H1 (cell line): ENCODE results near the gene C16orf87. TPM values are rescaled to one million over a fixed set of nuclear protein-coding genes. Genes with fewer than 3 reads are reported as not detected.

Source experiments
- CTCF ChIA-PET: fragments of 300-600 bp; sonication (Branson Sonifier 250); formaldehyde crosslinking; loops from one replicate; lab custom pipeline; 2021; ENCODE audit not compliant: partially characterized antibody; lab: Charles Lee
- POLR2A ChIA-PET: fragments of 300-600 bp; sonication (Branson Sonifier 250); formaldehyde crosslinking; loops from one replicate; lab custom pipeline; 2021; ENCODE audit warnings: inconsistent platforms; ENCODE audit not compliant: partially characterized antibody; lab: Charles Lee
- DNase-seq, 2 experiments: peaks; one replicate each; pipeline versions ENCODE4 v3.0.0 to v3.0.0-alpha.2; 2010 to 2022; ENCODE audit warnings: low spot score in 2 of 2, low read depth in 1 of 2, mixed read lengths in 1 of 2
- FAIRE-seq: peaks from 2 replicates; lab custom pipeline; 2011; peaks lifted over from hg19 to GRCh38; lab: Jason Lieb, UNC
- H2AFZ ChIP-seq: 2 replicates; pipeline ENCODE4 v1.8.1; 2012; ENCODE audit warnings: low read length, inconsistent platforms
- H2AK5ac ChIP-seq: 2 replicates; pipeline ENCODE4 v1.6.1; 2013; ENCODE audit warnings: low read depth, low read length
- H2BK120ac ChIP-seq: replicated peaks from 2 replicates; pipeline ENCODE3; 2013; ENCODE audit warnings: low read depth, low read length, inconsistent platforms
- H2BK12ac ChIP-seq: 2 replicates; pipeline ENCODE4 v1.6.1; 2013; ENCODE audit warnings: low read depth, low read length
- H2BK15ac ChIP-seq: 2 replicates; pipeline ENCODE4 v1.6.1; 2013; ENCODE audit warnings: low read length
- H2BK20ac ChIP-seq: 2 replicates; pipeline ENCODE4 v1.6.1; 2013; ENCODE audit warnings: low read length
- H2BK5ac ChIP-seq: 2 replicates; pipeline ENCODE4 v1.6.1; 2013; ENCODE audit warnings: low read depth, low read length
- H3K14ac ChIP-seq: 2 replicates; pipeline ENCODE4 v1.6.1; 2013; ENCODE audit warnings: inconsistent platforms; ENCODE audit not compliant: insufficient read length
- H3K18ac ChIP-seq: 2 replicates; pipeline ENCODE4 v1.6.1; 2013; ENCODE audit warnings: low read length; ENCODE audit errors: extremely low read depth
- H3K23ac ChIP-seq: 2 replicates; pipeline ENCODE4 v1.6.1; 2013; ENCODE audit warnings: inconsistent platforms; ENCODE audit not compliant: insufficient read length
- H3K23me2 ChIP-seq: 2 replicates; pipeline ENCODE4 v1.6.1; 2013; ENCODE audit warnings: low read depth, low read length
- H3K27ac ChIP-seq: 2 replicates; pipeline ENCODE4 v1.6.1; 2011; ENCODE audit warnings: low read depth, low read length, inconsistent platforms
- H3K27me3 ChIP-seq, 4 experiments: replicated peaks in 1 of 4; 1 replicate in 1 of 4; 2 replicates in 3 of 4; pipeline versions ENCODE4 v1.6.1 to v1.8.1; 2011 to 2013; ENCODE audit warnings: low read length in 3 of 4, mild to moderate bottlenecking in 3 of 4, inconsistent platforms in 2 of 4, mixed read lengths in 2 of 4, moderate library complexity in 1 of 4; ENCODE audit not compliant: control insufficient read depth in 3 of 4, insufficient read depth in 3 of 4; ENCODE audit errors: extremely low read depth in 1 of 4
- H3K36me3 ChIP-seq, 4 experiments: 2 replicates each; pipeline versions ENCODE4 v1.6.1 to v1.8.1; 2011 to 2013; ENCODE audit warnings: mild to moderate bottlenecking in 4 of 4, low read length in 3 of 4, moderate library complexity in 2 of 4, control low read depth in 1 of 4, inconsistent platforms in 1 of 4; ENCODE audit not compliant: insufficient read depth in 4 of 4, control insufficient read depth in 2 of 4
- H3K4ac ChIP-seq: replicated peaks from 2 replicates; pipeline ENCODE3; 2013; ENCODE audit warnings: low read length, low read depth, mixed read lengths, inconsistent platforms; ENCODE audit not compliant: insufficient read length
- H3K4me1 ChIP-seq, 4 experiments: replicated peaks in 1 of 4; 1 replicate in 1 of 4; 2 replicates in 3 of 4; pipeline versions ENCODE4 v1.6.1 to v1.8.1; 2011 to 2013; ENCODE audit warnings: low read length in 3 of 4, inconsistent platforms in 2 of 4, mixed read lengths in 1 of 4; ENCODE audit not compliant: insufficient read depth in 4 of 4, control insufficient read depth in 3 of 4
- H3K4me2 ChIP-seq, 2 experiments: 2 replicates each; pipeline versions ENCODE4 v1.6.1 to v1.8.1; 2011 to 2013; ENCODE audit warnings: low read depth in 2 of 2, low read length in 2 of 2, control low read depth in 1 of 2, inconsistent platforms in 1 of 2, mild to moderate bottlenecking in 1 of 2; ENCODE audit not compliant: insufficient read depth in 1 of 2
- H3K4me3 ChIP-seq, 4 experiments: fragments of 200-600, 300-600 bp in 1 of 4; sonication (generic), shearing (Covaris generic), sonication (Bioruptor Twin) in 1 of 4; 2 replicates each; pipeline versions ENCODE4 v1.5.1 to v1.8.1; 2011 to 2016; ENCODE audit warnings: low read length in 4 of 4, low read depth in 3 of 4, control low read depth in 2 of 4, inconsistent platforms in 2 of 4, mild to moderate bottlenecking in 2 of 4, mixed read lengths in 1 of 4, moderate library complexity in 1 of 4; ENCODE audit not compliant: insufficient read depth in 2 of 4; ENCODE audit errors: extremely low read depth in 1 of 4
- H3K56ac ChIP-seq: replicated peaks from 2 replicates; pipeline ENCODE3; 2013; ENCODE audit warnings: low read depth, mild to moderate bottlenecking, mixed read lengths, low read length, inconsistent platforms; ENCODE audit not compliant: insufficient read length
- H3K79me1 ChIP-seq: 2 replicates; pipeline ENCODE4 v1.6.1; 2013; ENCODE audit warnings: low read depth, low read length, control low read depth
- H3K79me2 ChIP-seq, 2 experiments: 2 replicates each; pipeline versions ENCODE4 v1.6.1 to v1.8.1; 2012 to 2013; ENCODE audit warnings: low read length in 2 of 2, mild to moderate bottlenecking in 2 of 2, inconsistent platforms in 1 of 2; ENCODE audit not compliant: insufficient read depth in 2 of 2, control insufficient read depth in 1 of 2
- H3K9ac ChIP-seq, 4 experiments: replicated peaks in 1 of 4; 1 replicate in 1 of 4; 2 replicates in 3 of 4; pipeline versions ENCODE4 v1.6.1 to v1.8.1; 2011 to 2013; ENCODE audit warnings: low read depth in 3 of 4, low read length in 3 of 4, control low read depth in 2 of 4, mild to moderate bottlenecking in 2 of 4, moderate library complexity in 2 of 4, inconsistent platforms in 1 of 4; ENCODE audit errors: extremely low read depth in 1 of 4
- H3K9me3 ChIP-seq, 2 experiments: 2 replicates each; pipeline versions ENCODE4 v1.6.1 to v1.8.1; 2012 to 2013; ENCODE audit warnings: mild to moderate bottlenecking in 2 of 2, moderate library complexity in 2 of 2, control low read depth in 1 of 2, inconsistent platforms in 1 of 2, low read depth in 1 of 2, low read length in 1 of 2, mixed read lengths in 1 of 2; ENCODE audit not compliant: insufficient read depth in 2 of 2
- H4K20me1 ChIP-seq, 2 experiments: replicated peaks in 1 of 2; 2 replicates each; pipeline versions ENCODE3 to v1.8.1; 2011 to 2013; ENCODE audit warnings: inconsistent platforms in 2 of 2, low read length in 2 of 2, mild to moderate bottlenecking in 1 of 2; ENCODE audit not compliant: insufficient read depth in 2 of 2, control insufficient read depth in 1 of 2
- H4K5ac ChIP-seq: 2 replicates; pipeline ENCODE4 v1.6.1; 2013; ENCODE audit warnings: low read length, low read depth, mixed read lengths, inconsistent platforms; ENCODE audit not compliant: insufficient read length
- H4K8ac ChIP-seq: 2 replicates; pipeline ENCODE4 v1.8.0; 2013; ENCODE audit warnings: mild to moderate bottlenecking, moderate library complexity, low read length, inconsistent platforms; ENCODE audit not compliant: insufficient read depth; ENCODE audit errors: extremely low read depth
- H4K91ac ChIP-seq: replicated peaks from 2 replicates; pipeline ENCODE3; 2013; ENCODE audit warnings: low read length, mixed read lengths, inconsistent platforms; ENCODE audit not compliant: insufficient read length
- CHD2 ChIP-seq: IDR thresholded peaks from 2 replicates; pipeline ENCODE4 v1.6.1; 2012; ENCODE audit warnings: low read length, improper control_type of control experiment
- FOSL1 ChIP-seq: IDR thresholded peaks from 2 replicates; pipeline ENCODE4 v1.6.1; 2011; ENCODE audit warnings: mild to moderate bottlenecking, low read depth, low read length, moderate library complexity; ENCODE audit not compliant: insufficient read depth
- JUND ChIP-seq: IDR thresholded peaks from 2 replicates; pipeline ENCODE4 v1.6.1; 2011; ENCODE audit warnings: mild to moderate bottlenecking, improper control_type of control experiment, low read length
- NRF1 ChIP-seq: IDR thresholded peaks from 2 replicates; pipeline ENCODE4 v1.6.1; 2011; ENCODE audit warnings: mild to moderate bottlenecking, low read depth, low read length, improper control_type of control experiment
- RAD21 ChIP-seq, 2 experiments: IDR thresholded peaks in 1 of 2; conservative IDR thresholded peaks in 1 of 2; 2 replicates each; pipeline ENCODE4 v1.6.1; 2011; ENCODE audit warnings: low read depth in 2 of 2, low read length in 2 of 2, improper control_type of control experiment in 1 of 2, inconsistent platforms in 1 of 2, mild to moderate bottlenecking in 1 of 2, moderate library complexity in 1 of 2
- RXRA ChIP-seq: IDR thresholded peaks from 2 replicates; pipeline ENCODE4 v1.6.1; 2011; ENCODE audit warnings: low read depth, mild to moderate bottlenecking, low read length, moderate library complexity; ENCODE audit not compliant: insufficient read depth
- SP2 ChIP-seq: IDR thresholded peaks from 2 replicates; pipeline ENCODE4 v1.6.1; 2012; ENCODE audit warnings: mild to moderate bottlenecking, low read length, inconsistent platforms
- TCF12 ChIP-seq: IDR thresholded peaks from 2 replicates; pipeline ENCODE4 v1.6.1; 2011; ENCODE audit warnings: low read depth, mild to moderate bottlenecking, low read length
- WGBS, 2 experiments: shearing (Covaris generic) in 1 of 2; methylation state at CpG; one replicate each; pipeline versions ENCODE4 v1.1.6 to v1.1.7; 2013 to 2015; ENCODE audit warnings: low lambda C conversion rate in 2 of 2, mixed read lengths in 2 of 2, inconsistent platforms in 1 of 2, low coverage in 1 of 2, missing lambda C conversion rate in 1 of 2; ENCODE audit not compliant: insufficient replicate concordance in 2 of 2, insufficient coverage in 1 of 2, insufficient read length in 1 of 2; ENCODE audit errors: extremely low coverage in 1 of 2, missing lambda C conversion rate in 1 of 2; 5-methylcytosine and 5-hydroxymethylcytosine counted together
- polyA plus RNA-seq, 7 experiments: library from polyadenylated mRNA; depleted of rRNA in 3 of 7; stranded (reverse) in 5 of 7; unstranded in 2 of 7; fragments of >200 nt in 5 of 7; fragments of 200-250 nt in 2 of 7; gene quantifications; 1 replicate in 5 of 7; 2 replicates in 1 of 7; 4 replicates in 1 of 7; pipeline versions ENCODE4 v1.2.1 to v1.2.3, GENCODE V29; 2011 to 2013; ENCODE audit warnings: missing spikeins in 2 of 7, mixed read lengths in 2 of 7
- total RNA-seq: library from RNA; stranded (reverse); fragmentation: NEBNext Ultra II Directional; extraction: Animal tissue kit (Norgen Biotek cat#: 25700); gene quantifications from 2 replicates; pipeline ENCODE4 v1.2.1, GENCODE V29; 2021
- TF ChIP-seq, protein P1 (sequence below): IDR thresholded peaks from 2 replicates; pipeline ENCODE4 v1.6.1; 2011; ENCODE audit warnings: low read length, improper control_type of control experiment
- TF ChIP-seq, protein P2 (sequence below): IDR thresholded peaks from 2 replicates; pipeline ENCODE4 v1.6.1; 2012; ENCODE audit warnings: inconsistent platforms

The C16orf87 gene
- total and polyA plus RNA-seq, 2 of the 8 experiments (the other 6 are each of a cell fraction or from before 2014, with no cell fraction given), result 4.8 to 21.8 TPM

DNA sequence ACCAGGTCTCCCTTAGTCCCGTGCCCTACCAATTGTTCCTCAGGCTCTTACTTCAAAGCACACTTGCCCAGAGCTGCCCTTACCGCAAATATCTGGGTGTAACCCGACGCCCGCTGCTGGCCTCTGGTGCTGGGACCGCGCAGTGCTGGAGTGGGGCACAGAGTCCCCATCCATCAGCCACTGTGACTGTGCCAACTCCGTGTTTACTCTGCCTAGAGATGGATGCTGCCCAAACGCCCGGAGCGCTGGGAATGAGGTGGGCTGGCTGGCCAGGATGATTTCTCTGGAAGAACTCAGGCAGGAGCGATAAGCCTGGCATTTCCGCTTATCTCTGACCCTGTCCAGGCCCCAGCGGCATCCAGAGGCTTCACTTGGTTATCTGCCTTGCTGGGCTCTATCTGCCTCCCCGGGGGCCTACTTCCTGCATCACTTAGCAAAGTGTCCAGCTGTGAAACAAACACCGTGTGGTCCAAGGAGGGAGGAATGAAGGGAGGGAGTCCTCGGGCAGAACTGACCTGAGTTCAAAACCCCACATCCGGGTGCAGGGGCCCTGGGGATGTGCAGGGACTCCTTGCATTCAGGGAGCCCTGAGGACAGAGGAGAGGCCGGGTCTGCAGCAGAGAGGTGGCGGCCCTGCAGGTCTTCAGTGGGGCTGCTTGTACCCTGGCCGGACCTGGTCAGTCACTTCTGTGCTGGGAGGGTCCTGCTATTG lies 73.5 kb downstream of the C16orf87 start:
- WGBS, 2 experiments, result 80% methylated on average over 21 of the region's 21 CpGs; no CpG with 5 or more reads in 1 of the 2 experiments
- no peak for TF ChIP-seq CHD2
- TF ChIP-seq, protein P1, sequence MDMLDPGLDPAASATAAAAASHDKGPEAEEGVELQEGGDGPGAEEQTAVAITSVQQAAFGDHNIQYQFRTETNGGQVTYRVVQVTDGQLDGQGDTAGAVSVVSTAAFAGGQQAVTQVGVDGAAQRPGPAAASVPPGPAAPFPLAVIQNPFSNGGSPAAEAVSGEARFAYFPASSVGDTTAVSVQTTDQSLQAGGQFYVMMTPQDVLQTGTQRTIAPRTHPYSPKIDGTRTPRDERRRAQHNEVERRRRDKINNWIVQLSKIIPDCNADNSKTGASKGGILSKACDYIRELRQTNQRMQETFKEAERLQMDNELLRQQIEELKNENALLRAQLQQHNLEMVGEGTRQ, result no peak
- TF ChIP-seq, protein P2, sequence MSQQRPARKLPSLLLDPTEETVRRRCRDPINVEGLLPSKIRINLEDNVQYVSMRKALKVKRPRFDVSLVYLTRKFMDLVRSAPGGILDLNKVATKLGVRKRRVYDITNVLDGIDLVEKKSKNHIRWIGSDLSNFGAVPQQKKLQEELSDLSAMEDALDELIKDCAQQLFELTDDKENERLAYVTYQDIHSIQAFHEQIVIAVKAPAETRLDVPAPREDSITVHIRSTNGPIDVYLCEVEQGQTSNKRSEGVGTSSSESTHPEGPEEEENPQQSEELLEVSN, result no peak
- no peak for TF ChIP-seq RAD21 (IDR thresholded peaks at IDR 0.05 in 1 of 2, conservative IDR thresholded peaks at IDR 0.05 in 1 of 2; ENCODE audit: low read depth in 2 of 2, low read length in 2 of 2)
- TF ChIP-seq SP2, result no peak
- TF ChIP-seq TCF12, result no peak
- no peak for TF ChIP-seq FOSL1
- no peak for TF ChIP-seq RXRA
- no peak for TF ChIP-seq NRF1
- TF ChIP-seq JUND, result no peak

More for the DNA sequence above, 73.5 kb downstream of the C16orf87 start:
- DNase-seq, result no peak
- Histone ChIP-seq H3K18ac (no peak overlapping the region), H2BK5ac (0 out of 2 replicates have a peak overlapping the region, but pooled peaks have one; percentile 12), H3K36me3 (no peaks in the 10 kb centered on the region), H3K79me1 (no peaks in the 10 kb centered on the region), H3K27me3 (0 out of 7 replicates have a peak, but pooled peaks cover 0 to 2% (median 0%) of the 10 kb centered on the region in 4 experiments), H3K4me2 (no peak overlapping the region; a peak in 1 of 4 replicates), H3K9ac (no peak overlapping the region), H3K27ac (no peak overlapping the region), H2BK120ac (no peak overlapping the region), H3K56ac (peak overlapping the region; percentile 14), H3K4me1 (peaks cover 0 to 11% (median 3%) of the 10 kb centered on the region in 4 experiments; a peak in 6 of 7 replicates), H2BK12ac (peak overlapping the region; percentile 60; the same call in 1 of the 2 replicates), H4K20me1 (no peaks in the 10 kb centered on the region), H2AFZ (0 out of 2 replicates have a peak overlapping the region, but pooled peaks have one; percentile 41), H2BK20ac (no peak overlapping the region), H3K9me3 (no peaks in the 10 kb centered on the region), H2BK15ac (no peak overlapping the region), H3K4ac (no peak overlapping the region), H3K79me2 (no peaks in the 10 kb centered on the region), H3K4me3 (no peak overlapping the region), H4K5ac (no peak overlapping the region), H3K23me2 (peaks cover 2% of the 10 kb centered on the region; the same call in 1 of the 2 replicates), H2AK5ac (no peak overlapping the region; the same call in 1 of the 2 replicates), H3K23ac (no peak overlapping the region), H3K14ac (no peak overlapping the region), H4K8ac (no peak overlapping the region; the same call in 1 of the 2 replicates), H4K91ac (no peak overlapping the region)
- ChIA-PET CTCF (interaction anchor here (1.0 to 2.0 kb wide), 4 partner anchors 11 to 62 kb away, joined by 3 to 5 read pairs (median 4); no protein-coding TSS in a partner anchor), POLR2A (interaction anchor here (0.7 to 1.7 kb wide), 2 partner anchors 10 to 60 kb away, joined by 3 to 7 read pairs; no protein-coding TSS in a partner anchor)
- FAIRE-seq, result no peak
